DMS 273 (cell line): ENCODE measurements around the gene SREBF1.
"Not testable (repeated sequence)": the region's sequence is repeated elsewhere in the genome, so short reads cannot be mapped to it uniquely, and the experiment has no call there.

Source experiments
- DNase-seq: peaks from one replicate; lab custom pipeline; 2025; ENCODE audit not compliant: unreplicated experiment; lab: John Stamatoyannopoulos, UW

The SREBF1 gene

DNA sequence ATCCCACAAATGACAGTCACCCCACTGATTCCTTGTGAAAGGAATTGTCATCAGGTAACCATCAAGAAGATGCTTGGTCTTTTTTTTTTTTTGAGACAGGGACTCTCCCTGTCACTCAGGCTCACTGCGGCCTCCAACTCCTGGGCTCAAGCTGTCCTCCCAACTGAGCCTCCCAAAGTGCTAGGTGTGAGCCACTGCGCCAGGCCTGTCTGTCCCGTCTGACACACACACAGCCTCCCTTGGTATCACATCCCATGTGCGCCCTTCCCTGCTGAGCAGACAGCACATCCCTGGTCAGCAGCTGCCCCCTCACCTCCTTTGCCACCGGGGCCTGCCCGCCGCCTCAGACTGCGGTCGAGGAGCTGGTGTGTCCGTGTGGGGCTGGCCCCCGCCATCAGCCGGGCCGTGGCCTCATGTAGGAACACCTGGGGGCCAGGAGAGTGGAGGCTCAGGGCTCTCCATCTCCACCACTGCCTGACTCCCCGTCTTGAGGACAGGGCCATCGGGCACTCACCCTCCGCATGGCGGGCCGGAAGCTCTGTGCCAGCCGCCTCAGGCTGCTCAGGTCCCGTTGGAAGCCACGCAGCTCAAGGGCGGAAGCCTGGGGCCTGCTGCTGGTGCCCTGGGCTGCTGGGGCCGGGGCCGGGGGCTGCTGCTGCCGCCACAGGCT, 23.6 kb downstream of the SREBF1 start:
- no peak for DNase-seq

DNA sequence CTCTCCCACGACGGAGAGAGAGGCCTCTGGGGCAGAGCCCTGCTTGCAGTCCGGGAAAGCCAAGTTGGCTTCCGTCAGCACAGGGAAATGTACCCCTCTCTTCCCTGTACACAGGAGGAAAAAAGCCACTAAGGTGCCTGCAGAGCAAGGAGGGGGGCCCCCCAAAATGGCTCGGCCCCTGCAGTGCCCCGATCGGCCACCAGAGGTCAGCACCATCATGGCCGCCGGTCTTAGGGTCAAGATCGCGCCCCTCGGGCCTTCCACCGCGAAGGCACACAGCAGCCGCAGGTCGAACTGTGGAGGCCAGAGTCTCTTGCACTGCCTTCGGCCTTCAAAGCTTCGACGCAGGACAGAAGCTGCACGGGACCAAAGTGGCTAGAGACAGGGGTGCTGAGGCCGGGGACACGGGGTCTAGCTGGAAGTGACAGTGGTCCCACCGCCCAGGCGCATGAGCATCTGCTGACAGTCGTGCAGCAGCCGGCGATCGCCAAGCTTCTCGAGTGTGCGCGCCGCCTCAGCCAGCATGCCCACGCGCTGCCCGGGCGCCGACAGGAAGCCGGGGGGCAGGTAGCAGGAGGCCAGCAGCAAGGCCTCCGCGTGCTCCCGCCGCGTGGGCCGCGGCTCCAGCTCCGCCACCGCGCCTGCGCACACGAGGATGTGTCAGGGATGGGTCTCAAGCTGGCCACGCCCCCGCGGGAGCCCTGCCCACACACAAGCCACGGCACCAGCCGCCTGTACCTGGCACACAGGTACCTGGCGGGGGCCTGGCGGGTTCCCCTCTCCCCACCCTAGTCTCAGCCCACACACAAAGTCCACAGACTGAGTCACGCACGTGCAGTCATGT, 24.4 kb downstream of the SREBF1 start:
- DNase-seq = peak; percentile 64

DNA sequence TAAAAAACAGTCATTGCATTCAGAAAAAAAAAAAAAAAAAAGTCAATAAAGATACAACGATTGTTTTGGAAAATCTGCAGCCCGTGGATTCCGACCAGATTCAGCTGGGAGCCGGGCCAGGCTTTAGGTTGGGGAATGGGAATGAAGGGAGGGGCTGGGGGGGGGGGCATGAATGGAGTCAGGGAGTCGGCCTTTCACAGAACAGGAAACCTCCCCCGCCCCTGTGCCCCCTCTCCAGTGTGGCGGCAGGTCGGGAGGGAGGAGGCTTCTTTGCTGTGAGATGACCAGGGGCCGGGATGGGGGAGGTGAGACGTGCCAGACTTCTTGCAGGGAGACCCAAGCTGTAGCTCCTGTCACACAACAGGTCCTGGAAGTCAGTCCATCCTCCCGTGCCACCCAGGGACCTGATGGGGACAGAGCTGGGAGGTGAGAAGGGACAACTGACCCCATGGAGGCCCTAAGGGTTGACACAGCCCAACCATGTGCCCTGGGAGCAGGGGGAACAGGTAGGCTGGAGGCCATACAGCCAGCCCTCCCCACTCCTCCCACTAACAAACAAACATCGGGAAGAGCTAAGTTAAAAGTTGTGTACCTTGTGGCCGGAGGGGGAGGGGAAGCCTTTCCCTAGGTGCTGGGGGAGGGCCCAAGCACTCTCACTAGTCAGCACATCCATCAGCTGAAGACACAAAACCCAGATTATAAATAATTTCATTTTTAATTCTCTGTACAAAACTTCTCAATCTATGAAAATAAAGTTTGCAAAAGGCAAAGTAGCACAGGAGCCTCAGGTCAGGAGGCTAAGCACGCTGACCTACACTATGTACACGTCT, 25.2 kb downstream of the SREBF1 start:
- DNase-seq = peak; percentile 48

DNA sequence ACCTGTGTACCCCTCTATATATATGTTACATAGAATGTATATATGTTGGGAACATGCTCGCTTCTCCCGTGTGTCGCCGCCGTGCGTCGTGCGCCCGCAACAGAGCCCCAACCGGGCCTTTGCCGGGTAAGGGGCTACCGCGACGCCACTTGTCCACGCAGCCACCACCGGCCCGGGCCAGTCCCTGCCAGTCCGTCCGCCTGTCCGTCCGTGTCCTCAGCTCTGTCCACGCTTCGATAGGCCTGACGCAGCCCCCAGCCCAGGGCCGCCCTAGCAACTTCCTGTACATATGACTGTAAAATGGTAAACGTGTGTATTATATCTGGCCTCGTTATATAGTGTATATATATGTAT, 25.9 kb downstream of the SREBF1 start:
- DNase-seq = no peak

DNA sequence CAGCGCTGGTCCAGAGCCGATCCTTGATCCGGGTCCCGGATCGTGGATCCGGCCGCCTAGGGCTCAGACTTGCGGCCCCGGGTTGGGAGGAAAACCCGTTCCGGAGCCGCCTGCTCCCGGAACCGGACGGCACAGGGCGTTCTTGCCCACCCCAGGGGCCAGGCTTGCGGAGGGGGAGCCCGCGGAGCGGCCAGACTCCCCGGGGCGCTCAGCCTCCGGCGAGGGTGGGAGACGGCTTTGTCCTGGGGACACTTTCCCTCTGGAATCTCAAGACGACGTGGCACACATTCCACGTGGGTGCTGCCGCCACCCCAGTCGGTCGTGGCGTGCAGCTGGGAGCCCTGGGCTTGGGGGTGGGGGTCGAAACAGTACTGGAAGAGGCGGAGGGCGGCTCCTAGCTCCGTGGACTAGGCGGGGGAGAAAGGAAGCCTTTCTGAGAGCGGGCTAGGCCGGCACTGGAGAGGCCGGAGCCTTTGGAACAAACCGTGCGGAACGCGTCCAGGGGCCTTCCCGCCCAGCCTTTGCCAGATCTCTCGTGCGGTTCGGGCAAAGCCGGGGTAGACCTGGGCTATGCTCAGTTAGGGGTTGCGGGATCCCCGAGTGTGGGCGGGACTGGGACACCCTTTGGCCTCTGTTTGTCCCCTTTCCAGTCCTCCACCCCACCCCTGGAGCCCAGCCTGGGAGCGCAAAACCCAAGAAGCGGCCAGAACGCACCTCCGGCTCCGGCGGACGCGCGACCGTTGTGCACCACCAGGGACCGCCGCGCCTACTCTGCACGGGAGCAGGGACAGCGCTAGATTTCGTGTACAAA, 26.5 kb downstream of the SREBF1 start:
- peak; percentile 58 for DNase-seq

DNA sequence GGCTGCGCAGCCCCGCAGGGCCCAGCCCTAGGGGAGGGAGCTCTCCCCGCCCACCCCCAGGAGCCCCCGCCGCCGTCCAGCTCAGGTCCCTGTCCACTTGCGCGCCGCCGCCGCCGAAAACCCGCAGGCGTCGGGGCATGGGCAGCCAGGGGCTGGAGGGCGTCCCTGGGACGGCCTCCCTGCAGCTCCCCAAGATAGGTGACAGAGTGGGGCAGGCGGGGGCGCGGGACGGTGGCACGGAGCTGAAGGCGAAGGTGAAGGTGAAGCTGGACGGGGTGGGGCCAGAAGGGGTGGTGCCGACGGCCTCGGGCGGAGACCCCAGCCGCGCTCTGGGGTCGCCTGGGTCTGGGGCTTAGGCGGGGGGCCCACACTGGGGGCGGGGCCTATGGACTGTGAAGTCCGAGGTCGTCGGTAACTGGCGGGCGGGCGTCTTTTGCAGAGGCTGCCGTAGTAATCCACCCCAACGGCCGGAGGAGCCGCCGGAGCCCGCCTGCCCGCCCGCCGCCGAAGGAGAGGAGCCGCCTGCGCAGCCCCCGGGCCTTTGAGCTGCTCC, 27.2 kb downstream of the SREBF1 start:
- no peak for DNase-seq

DNA sequence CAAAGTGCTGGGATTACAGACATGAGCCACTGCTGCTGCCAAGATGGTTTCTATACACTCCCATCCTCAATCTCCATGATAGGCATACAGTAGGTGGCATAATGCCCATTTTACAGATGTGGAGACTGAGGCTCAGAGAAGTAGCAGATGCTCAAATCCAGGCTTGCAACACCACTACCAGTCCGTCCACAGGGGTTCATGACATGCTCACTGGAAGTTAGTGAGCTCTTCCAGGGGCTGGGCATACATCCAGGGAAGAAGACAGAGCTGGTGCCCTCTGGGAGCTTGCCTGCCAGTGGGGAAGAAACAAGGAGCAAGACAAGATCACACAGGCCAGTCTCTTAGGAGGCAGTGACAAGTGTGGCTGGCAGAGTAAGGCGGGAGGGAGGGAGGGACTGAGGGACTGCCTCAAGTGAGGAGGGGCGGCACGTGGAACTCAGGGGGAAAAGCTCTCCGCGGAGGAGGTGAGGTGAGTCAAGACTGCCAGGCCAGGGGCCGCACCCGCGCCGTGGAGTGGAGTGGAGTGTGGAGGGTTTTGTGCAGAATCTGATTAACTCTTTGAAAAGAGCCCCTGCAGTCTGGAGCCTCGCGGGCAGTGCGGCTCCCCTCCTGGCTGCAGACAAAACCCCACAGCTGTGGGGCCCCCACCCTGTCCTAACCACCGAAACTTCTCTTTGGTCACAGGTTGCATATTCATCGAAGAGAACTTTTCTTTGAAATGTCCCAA, 27.9 kb downstream of the SREBF1 start:
- DNase-seq = peak; percentile 57

DNA sequence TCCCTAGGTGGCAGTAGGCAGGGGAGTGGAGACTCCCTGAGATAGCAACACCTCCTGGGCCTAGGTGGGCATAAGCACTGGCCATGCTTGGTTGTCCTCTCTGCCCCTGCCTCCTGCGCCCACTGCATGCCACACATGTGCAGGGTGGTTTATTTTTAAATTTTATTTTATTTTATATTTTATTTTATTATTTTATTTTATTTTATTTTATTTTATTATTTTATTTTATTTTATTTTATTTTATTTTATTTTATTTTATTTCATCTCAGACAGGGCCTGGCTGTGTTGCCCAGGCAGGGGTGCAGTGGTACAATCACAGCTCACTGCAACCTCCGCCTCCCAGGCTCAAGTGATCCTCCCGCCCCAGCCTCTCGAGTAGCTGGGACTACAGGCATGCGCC, 28.6 kb downstream of the SREBF1 start:
- DNase-seq = not testable (repeated sequence)

DNA sequence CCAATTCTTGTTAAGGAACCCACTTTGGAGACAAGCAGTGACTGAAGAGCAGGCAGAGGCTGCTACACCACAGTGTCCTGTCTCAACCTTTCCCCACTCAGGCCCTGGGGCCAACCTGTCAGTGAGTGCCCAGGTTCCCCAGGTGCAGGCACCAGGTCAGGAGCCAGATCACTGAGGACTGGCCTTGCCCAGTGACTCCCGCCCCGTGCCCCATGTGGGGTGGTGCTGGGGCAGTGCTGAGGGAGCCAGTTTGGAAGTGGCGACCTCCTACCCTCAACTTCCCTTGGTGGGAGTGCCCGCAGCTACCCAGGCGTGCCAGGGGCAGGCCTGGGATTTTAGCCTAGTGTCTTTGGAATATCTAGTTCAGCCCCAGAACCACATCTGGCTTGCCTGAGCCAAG, 29.3 kb downstream of the SREBF1 start:
- DNase-seq = no peak

DNA sequence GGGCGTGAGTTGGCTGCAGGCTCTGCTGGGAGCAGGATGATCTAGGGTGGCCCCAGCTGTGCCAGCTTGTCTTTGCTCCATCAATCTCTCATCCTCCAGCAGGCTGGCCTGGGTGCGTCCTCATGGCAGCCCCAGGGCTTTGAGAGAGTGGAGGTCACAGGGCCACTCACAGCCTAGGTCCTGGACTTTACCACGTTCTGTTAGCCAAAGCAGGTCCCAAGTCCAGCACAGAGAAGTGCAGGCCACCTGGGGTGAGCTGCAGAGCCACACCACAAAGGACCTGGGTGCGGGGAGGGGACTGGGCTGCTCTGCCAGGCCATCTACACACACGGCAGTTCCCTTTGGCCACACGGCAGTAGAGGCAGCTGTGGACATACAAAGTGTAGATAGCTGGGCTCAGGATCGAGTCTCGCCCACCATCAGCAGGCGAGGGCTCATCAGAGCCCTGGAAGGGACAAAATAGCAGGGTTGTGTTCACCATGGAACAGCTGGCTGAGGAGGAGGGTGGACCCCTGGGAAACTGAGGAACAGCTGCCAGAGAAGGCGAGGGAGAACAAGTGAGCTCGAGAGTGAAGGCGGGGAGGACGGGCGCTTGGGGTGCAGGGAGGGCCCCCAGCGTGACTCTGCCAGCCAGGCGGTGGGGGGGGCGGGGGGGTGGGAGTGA, 30.0 kb downstream of the SREBF1 start:
- no peak for DNase-seq

DNA sequence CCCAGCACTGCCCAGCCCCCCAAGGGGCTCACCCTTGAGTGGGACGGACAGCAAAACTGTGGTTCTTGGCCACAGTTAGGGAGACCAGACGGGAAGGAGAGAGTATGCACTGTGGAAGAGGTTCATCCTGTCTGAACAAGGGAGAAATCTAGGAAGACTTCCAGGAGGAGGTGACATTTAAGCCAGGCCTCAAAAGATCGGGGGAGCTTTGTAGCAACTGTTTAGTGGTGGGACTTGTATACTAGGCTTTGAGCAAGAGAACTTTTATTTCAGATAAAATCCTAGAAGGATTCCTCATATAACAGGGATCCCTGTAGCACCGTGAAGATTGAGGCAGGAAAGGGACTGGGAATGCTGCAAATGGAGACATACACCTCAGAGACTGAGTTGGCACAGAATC, 30.8 kb downstream of the SREBF1 start:
- no peak for DNase-seq

DNA sequence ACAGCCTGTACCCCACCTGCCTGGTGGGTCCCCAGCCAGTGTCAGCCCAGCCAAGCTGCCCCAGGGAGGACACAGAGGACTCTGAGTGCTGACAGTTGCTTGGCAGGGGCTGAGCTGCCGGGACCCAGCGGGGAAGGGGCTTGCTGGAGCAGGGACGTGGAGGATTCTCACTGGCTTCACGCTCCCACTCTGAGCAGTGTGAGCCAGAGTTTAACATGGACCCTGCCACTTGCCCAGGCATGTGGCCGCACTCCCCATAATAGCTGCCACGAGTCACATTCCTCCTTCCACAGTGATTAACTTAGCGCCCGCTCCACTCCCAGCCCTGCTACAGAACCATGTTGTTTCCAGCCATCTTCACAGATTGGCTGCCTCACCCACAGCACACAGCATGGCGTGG, 31.2 kb downstream of the SREBF1 start:
- no peak for DNase-seq

DNA sequence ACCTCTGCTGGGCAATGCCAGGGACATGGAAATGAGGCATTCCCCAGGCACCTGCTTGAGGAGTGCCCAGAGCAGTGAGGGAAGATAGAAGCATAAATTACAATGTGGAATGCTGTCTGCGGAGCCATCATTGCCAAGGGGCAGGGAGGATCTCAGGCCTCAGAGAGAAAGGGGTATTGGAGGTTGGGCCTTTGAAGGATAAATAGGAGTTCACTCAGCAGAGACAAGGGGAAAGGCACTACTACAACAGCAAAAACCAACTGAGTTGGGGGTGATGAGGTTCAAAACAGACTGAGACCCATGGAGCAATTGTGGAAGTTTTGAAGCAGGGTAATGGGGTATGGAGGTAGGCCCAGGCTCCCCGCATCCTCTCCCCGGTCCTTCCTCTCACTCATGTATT, 32.8 kb downstream of the SREBF1 start:
- no peak for DNase-seq

DNA sequence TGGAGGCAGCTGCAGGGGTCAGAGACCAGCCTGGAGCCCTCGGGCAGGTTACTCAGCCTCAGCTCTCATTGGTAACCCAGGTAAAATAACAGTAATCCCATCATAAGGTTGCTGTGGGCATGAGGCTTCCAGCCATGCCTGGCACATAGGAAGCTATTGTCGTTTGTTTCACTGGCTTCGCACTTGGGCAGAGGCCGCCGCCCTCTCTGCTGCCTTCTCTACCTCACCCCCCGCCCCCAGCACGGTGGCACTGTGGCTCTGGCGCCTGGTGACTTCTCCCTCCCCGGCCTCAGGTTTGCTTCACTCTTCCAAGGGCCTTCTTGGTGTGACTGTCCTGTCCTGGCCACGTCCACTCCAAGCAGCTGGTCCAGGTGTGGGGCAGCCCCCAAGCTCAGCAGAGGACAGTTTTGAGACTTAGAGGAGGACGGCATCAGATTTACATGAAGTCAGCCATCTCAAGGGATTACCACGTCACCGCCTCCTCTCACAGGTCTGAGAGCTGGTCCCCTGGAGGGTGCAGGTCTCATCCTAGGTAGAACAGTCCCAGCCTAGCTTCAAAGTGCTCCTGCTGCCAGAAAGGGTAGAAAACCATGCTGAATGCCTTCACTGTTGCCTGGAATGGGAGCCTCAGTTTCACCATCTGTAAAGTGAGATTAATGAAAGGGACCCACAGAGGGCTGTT, 34.8 kb downstream of the SREBF1 start:
- no peak for DNase-seq

DNA sequence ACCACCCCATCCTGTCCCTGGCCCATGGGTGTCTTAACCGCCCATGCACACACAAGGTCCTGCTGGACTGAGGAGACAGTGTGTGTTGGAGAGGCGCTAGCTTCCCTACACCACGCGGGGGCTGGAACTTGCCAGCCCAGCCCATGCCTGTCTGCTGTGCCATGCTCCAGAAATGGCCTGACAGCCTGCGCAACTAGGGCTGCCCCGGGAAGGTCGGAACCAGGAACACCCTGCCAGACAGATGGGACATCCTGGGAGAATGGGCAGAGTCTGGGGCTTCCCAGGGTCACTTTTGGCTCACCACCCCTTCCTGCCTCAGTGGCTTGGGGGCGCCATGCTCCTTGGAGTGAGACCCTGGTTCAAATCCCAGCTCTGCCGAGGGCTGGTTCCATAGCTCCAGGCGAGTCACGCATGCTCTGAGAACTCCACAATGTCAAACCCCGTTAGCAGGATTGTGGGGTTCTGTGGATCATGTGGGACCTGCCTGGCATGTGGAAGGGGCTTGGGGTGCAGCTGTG, 36.2 kb downstream of the SREBF1 start:
- DNase-seq = no peak

DNA sequence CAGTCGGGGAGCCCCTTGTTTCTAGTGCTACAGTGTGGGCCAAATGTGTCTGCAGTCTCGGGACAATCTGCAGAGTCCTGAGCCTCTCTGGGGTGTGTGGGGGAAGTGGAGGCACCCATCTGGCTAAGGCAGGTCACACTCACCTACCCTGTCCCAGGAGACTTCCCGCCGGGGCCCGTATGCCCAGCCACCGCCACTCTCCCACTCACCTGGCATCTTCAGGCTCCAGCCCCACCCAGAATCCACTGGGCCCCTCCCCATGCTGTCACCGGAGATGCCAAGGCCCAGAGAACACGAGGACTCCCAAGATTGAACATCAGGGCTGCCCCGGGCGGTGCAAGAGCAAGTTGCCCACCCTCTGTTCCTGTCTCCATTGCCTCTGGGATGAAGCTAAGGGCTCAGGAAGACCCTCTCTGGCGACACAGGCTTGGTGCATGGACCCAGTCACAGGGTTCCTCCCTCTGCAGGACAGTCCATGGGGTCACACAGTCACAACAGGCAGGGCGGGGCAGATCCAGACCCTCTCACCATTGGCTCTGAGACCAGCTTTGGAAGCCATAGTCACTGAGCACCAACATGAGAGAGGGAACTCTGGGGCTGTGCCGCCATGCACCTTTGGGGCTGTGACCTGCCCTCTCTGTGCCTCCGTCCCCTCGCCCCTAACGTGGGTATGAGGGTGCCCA, 38.1 kb downstream of the SREBF1 start:
- DNase-seq = no peak

DNA sequence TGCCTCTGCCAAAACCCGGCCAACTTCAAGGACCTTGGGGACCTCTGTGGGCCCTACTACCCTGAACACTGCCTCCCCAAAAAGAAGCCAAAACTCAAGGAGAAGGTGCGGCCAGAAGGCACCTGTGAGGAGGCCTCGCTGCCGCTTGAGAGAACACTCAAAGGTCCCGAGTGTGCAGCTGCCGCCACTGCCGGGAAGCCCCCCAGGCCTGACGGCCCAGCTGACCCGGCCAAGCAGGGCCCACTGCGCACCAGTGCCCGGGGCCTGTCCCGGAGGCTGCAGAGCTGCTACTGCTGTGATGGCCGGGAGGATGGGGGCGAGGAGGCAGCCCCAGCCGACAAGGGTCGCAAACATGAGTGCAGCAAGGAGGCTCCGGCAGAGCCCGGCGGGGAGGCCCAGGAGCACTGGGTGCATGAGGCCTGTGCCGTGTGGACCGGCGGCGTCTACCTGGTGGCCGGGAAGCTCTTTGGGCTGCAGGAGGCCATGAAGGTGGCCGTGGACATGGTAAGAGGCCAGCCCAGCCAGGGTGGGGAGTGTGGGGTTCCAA, 38.7 kb downstream of the SREBF1 start:
- DNase-seq = no peak
